Embryonic facial prominence (tissue), 1 donor: ENCODE measurements around the gene POTEC.
"Not testable (repeated sequence)": the region's sequence is repeated elsewhere in the genome, so short reads cannot be mapped to it uniquely, and the experiment has no call there.

Source experiments
- DNase-seq: peaks from one replicate; pipeline ENCODE4 v3.0.0-alpha.2; 2016; ENCODE audit errors: extremely low spot score

The POTEC gene

DNA sequence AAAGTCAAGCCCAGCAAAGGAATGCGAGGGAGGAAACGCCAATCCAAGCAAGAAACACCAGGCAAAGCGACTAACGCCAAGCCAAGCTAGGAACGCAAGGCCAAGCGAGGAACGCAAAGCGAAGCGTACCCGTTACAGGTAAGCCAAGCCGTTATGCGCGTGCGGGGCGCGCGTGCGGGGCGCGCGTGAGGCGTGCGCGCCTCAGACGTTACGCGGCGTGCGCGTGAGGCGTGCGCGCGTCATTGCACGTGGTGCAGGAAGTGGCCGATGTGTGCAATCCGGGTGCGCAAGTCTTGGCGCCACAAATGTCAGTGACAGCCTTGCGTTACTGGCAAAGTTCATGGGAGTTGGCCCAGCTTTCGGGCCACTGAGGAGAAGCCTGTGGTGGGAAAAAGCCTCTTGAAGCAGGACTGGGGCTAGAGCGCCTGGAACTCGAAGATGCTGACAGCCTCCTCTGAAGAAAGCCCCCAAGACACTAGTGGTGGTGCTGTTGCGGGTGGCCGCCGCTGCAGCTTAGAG, at the start of gene POTEC:
TSS of gene POTEC (minus strand) at position 155 of the 519 bp plus-strand sequence. CDS start 454 bp downstream, outside the sequence.
- DNase-seq = not testable (repeated sequence)

DNA sequence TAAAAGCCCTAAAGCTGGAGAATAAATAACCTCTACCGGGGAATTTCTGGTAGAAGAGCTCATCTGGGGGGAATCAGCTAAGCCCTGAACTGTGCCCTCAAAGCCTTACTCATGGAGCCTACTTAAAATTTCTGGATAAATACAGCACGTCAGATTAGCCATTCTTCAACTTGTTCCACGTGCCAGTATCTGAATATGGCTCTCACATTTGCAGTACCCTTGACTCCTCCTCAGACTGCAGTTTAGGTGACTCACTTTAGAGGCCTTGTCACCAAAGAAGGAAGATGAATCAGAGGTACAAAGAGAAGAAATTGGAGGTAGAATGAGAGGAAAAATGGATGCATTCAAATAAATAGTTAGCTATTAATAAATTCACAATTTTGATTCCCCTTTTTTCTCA, 34.6 kb upstream of the POTEC start:
- DNase-seq = no peak

DNA sequence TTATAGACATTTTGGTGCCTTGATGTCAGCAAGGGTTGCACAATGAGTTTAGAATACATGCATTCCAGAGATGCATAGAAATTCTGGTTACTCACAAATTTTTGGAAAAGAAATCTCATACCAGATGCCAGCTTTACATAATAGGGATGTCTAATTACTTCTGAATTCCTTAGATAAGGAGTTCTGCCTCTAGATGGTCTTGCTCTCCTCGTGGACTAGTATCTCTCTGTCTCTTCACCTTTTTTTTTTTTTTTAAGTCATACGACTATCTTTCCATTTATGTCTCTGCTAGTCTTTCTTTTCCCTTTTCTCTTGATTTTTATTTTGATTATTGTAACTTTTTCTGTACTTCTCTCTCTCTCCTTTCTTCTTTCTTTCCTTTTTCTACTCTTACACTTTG, 16.1 kb upstream of the POTEC start:
- DNase-seq = not testable (repeated sequence)

DNA sequence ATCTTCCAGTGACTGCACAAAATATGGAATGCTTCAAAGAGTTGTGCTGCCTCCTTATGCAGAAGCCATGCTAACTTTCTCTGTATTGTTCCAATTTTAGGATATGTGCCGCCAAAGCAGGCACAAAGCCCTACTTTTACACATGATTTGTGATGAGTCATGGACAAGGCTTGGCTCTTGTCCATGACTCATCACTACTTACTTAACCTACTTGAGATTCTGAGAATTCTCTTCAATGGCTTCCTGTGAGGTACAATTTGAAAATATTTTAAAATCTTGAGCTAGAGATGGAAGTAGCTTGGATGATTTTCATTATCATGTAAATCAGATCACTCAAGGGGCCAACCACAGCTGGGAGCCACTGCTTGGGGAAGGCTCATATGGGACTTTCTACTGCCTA, 11.7 kb downstream of the POTEC start:
- DNase-seq = not testable (repeated sequence)

DNA sequence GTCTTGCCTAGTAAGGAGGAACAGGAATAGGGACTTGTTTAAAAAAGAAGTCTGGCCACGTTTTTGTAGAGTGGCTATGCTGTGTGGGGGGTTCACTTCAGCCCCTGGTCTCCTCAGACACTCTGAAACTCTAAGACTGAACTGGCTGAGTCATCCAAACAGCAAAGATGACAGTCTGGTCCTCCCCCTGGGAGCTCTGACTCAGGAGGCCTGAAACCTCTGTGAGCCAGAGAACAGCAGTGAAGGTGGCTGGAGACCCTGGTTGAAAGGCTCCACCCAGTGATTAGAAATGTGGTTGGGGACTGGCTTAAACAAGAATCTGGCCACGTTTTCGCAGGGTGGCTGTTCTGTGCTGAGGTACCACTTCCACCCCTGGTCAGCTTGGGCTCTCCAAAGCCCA, 32.7 kb downstream of the POTEC start:
- not testable (repeated sequence) for DNase-seq

DNA sequence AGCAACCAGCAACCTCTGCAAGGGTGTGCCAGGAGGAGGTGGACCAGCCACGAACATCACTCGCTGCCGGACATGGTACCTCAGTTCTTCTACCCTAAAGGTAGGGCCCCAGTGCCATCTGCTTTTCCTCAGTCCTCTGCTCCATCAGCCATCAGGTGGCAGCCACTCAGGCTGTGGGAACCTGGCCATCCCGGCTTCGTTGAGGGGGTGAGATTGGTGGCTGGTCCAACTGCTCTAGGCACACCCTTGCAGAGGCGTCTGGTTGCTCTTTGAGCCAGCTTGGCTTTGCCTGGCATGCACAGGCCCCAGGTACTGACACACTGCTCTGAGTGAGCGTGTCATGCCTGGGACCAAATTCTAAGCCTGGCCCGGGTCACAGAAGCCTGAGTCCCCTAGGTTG, 39.7 kb downstream of the POTEC start:
- DNase-seq = not testable (repeated sequence)

DNA sequence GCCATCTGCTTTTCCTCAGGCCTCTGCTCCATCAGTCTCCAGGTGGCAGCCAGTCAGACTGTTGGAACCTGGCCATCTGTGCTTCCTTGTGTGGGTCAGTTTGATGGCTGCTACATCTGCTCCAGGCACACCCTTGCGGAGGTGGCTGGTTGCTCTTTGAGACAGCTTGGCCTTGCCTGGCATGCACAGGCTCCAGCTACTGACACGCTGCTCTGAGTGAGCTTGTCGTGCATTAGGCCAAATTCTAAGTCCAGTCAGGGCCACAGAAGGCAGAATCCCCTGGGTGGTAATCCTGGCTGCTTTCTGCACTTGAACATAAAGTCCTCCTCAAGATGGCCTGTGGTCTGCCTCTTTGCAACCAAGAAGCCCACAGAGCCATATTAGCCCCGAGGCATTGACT, 41.5 kb downstream of the POTEC start:
- not testable (repeated sequence) for DNase-seq

DNA sequence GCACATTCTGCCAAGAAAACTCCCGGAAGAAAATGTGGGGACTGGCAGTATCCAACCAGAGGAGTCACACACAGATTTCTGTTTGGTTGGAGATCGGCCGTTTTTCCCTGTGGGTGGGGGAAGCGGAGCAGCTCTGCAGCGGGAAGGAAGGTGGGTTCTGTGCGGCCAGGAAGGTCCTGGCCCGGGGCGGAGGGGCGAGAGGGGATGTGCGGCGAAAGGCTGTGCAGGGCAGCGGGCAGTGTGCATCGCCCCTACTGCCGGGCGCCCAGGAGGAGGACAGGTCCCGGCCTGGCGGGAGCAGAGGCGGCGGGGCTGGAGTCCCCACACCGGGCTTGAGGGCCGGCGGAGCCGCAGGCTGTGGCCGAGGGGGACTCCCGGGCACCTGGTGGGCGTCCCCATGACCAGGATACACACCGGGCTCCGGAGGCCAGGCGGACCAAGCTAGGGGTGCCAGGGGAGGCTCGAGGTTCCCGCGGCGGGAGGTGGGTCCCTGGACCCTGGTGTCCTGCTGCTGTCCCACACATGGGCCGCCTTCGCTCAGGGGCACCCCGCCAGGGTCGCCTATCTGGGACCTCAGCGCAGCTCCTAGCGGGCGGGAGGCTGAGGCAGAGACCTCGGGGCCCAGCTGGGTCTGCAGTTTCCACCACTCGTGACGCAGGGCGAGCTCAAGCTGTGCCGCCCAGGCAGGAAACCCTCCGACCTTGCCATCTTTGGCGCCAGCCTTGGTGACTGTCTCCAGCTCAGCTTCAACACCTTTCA, 54.0 kb downstream of the POTEC start:
- DNase-seq = not testable (repeated sequence)

DNA sequence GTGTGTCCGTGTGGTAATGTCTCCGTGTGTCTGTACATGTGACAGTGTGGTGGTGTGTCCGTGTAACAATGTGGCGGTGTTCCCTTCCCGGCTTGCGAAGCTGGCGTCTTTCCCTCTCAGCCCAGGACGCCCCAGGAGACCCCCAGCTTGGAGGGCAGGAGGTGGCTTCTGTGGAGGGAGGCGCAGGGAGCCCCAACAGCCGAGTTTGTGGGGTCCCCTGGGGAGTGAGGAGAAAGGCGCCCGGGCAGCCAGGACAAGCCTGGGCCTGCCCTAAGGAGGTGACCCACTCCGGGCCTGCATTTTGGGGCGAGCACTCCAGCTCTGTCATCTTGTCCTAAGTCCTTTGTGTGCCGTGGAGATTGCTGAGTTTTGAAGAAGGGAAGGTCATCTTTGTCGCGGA, 54.6 kb downstream of the POTEC start:
- DNase-seq = not testable (repeated sequence)

DNA sequence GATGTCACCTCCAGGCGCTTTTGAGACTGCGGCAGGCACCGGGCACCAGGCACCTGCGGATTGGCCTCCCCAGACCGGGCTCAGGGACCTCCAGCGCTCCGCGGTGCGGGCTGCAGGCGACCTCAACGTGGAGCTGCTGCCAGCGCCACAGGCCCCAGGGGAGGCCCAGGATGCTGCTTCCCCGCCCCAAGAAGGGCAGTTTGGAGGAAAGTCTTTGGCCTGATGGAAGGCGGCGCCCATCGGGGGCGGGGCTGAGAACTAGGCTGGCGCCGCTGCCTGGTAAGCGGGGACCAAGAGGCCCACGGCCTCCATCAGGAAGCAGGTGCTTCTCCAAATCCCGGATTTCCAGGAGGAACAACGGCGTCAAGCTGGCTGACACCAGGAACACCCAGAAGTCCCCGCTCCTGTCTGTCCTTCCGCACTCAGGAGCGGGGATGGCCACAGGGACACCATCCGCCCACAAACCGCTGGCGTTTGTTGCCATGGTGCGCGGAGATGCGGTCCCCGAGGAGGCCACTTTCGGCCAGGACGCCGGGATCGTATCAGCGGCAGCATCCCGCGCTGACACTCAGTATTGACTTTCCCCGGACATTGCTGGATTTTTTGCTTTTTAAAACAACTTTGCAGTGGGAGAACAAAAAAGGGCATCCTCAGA, 56.3 kb downstream of the POTEC start:
- not testable (repeated sequence) for DNase-seq

DNA sequence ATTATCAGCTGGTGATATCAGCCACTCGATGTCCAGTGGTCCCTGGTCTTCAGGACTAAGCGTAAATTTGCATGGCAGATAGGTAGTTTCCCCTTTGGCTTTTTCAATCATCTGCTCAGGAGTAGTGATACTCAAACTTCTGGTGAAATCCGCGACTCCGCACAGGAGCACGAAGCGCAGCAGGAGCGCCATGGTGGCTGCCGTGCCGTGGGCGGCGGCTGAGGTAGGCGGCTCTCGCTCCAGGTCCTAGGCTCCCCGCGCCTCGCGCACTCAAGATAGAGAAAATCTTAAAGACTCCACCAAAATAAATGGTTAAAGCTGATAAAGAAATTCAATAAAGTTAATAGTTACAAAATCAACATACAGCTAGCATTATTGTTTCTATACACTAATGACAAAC, 64.3 kb downstream of the POTEC start:
- DNase-seq = not testable (repeated sequence)

DNA sequence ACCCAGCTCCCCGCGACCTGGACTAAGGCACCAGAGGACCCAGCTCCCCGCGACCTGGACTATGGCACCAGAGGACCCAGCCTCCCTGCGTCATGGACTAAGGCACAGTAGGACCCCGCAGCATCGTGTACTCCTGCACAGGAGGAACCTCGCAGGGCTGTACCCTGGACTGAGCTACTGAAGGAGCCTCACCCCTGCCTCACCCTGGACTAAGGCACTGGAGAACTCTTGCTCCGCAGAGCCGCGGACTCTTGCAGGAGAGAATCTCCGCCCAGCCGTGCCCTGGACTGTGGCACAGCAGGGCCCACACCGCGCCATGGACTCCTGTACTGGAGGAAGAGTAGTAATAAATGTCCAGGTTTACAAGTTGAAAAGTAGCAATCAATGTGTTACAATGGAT, 67.9 kb downstream of the POTEC start:
- not testable (repeated sequence) for DNase-seq

DNA sequence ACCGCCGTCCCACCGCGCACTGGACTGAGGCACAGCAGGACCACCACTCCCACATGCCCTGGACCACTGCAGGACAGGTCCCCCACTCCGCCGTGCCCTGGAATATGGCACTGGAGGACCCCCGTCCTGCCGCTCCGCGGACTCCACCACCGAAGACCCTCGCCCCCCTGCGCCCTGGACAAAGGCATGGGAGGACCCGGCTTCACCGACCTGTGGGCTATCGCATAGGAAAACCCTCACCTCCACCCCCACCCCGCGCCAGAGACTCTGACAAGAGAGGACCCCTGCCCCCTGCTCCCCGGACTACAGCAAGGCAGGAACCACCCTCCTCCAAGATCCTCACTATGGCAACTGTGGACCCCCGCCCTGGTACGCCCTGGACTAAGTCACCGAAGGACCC, 68.6 kb downstream of the POTEC start:
- DNase-seq = not testable (repeated sequence)

DNA sequence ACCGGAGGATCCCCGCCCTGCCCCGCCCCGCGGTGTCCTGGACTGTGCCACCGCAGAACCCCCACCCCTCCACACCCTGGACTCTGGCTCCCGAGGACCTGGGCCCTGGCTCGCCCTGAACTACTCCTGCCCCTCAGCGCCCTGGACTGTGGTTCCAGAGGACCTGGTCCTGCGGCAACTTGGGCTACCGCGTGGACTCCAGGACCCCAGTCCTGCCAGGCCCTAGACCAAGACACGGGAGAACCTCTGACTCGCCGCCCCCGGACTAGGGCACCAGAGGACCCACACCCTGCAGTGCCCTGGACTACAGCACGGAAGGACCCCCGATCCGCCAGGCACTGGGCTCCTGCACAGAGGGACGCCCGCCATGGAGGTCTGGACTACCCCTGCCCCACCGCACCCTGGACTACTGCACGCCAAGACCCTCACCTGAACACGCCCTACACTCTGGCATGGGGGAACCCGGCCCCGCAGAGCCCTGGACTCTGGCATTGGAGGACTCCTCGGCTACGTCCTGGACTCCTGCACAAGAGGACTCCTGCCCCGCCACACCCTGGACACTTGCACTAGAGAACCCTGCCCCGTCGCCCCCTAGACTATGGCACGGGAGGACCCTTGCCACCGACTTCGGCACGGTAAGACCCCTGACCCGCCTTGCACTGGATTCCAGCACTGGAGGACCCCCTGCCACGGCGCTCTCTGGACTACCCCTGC, 69.2 kb downstream of the POTEC start:
- not testable (repeated sequence) for DNase-seq

DNA sequence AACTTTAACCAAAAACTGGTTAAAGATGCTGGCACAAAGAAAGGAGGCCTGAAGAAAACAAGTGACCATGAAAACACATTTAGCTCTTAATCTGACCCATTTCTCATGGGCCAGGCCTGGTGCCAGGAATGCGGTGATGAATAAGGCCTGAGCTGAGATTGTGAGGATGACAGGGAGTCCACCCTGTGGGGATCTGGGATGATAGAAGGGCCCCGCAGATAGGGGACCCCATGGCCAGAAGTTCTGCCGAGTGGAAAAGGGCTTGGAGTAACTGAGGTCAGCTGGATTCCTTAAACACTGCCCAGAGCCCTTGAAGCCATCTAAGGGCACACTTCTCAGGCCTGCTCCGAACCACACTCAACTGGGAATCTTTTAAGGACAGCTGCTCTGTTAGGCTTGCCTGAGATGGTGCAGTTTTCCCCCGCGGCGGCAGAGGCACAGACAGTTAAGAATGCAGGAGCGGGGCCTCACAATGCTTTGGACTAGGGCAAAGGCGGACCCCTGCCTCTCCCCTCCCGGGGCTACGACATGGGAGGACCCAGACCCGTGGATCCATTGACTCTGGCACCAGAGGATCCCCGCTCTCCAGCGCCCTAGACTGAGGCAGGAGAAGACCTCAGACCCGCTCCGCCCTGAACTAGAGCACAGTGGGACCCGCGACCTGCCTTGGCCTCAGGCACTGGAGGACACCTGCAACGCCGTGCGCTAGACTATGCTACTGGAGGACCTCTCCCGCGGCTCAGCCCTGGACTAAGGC, 70.0 kb downstream of the POTEC start:
- DNase-seq = not testable (repeated sequence)

DNA sequence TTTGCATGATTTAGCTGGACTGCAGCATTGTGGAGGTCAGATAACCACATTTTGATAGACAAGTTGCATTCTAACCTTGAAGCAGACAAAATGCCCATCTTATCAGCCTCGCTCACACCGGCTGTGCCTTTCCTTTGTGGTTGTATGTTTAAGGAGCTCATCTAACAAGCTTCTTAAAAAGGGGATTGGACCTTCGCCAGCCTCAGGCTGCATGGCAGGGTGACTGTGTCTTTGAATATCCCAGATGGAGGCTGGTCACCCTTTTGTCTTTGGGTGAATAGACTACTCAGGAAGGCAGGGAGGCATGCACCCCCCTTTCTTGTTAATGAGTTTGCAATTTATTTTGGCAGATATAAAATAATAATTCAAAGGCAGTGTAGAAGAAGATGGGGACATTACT, 72.1 kb downstream of the POTEC start:
- DNase-seq = not testable (repeated sequence)

DNA sequence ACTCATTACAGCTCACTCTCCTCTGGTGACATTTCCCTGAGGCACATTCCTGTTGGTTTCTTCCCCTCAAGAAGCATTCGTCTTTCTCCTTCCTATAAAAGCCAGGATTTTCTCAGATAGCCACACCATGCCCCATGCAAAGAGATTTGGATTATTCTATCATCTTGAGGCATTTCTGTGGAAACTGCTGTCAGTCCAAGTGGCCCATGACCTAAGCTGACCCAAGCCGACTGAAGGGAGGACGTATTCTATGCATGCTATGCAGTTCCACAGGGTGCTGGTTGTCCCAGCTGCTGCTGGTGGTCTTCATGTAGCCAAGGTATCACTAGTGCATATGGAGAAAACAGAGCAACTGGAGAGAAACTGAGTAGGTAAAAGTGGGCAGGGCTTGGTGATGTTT, 73.0 kb downstream of the POTEC start:
- DNase-seq = not testable (repeated sequence)

DNA sequence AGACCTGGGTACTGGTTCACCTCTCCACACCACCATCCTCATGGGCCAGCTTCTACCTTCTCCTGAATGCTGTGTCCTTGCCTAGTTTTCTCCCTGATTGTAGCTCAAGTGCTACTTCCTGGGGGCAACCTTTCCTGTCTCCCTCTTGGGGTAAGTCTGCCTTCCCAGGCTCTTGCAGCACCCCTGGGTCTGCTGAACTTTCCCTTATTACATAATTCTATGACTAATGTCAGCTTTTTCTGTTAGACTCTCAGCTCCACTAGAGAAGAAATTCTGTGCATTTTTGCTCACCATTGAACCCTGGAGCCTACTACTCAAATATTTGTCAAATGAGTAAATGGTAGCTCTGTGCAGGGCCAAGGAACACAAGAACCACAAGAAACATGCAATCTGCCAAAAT, 73.4 kb downstream of the POTEC start:
- DNase-seq = not testable (repeated sequence)

DNA sequence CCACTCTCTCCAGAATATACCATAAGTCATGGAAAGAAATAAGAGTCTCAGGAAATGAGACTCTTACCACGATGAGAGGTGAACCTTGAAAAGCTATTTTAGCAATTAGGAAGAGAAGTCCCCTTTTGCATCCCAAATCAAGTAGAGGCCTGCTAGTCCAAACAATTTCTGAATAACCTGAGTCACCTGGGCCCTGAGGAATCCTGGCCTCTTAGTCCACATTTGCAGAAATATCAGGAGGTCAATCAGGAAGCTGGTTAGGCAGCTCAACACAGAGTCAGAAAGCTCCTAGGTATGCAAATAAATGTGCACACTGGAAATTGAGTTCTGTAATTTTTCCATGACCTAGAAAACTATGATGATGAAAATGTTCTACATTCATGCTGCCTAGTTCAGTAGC, 77.4 kb downstream of the POTEC start:
- DNase-seq = not testable (repeated sequence)
